NCI-H1694 (cell line): ENCODE measurements around the gene ZNF512B.

Experiments
- DNase-seq: peaks from one replicate; lab custom pipeline; 2025; lab: John Stamatoyannopoulos, UW

Gene ZNF512B

DNA sequence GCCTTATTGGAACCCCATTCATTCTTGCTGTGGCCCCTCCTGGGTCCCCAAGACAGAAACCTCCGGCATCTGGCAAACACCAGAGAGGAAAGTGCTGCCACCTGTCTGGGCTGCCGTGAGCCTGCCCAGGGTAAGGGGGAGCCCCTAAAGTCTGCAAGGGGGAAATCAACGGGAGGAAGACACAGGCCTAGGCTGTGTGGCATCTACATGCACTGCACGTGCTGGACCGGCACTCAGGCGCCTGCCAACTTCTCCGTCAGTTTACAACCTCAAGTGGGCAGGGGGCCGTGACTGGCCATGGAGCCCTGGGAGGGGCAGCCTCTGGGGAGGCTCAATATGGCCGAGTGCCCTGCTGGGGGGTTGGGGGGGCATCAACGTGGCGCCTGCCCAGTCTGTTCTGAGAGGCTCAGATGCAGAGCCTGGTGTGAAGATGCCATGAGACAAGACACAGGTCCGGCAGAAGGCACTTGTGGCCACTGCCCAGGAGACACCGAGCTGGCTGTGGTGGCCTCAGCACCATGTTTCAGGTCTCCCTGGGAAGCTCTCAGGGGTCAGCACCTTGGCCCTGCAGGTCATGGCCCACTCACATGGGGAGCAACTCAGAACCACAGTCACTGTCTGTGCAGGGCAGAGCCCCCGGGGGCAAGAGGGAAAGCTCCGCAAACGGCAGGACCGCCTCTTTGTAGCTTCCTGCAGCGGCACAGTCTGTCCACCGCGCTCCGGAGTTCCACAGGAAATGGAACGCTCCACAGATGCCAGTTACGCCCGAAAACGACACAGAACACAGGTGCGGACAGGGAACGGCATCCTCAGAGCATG lies 21.9 kb downstream of the ZNF512B start:
- DNase-seq: no peak

- no peak for DNase-seq
Measured at GRCh38 chr20:63946986-63947637, 22.6 kb downstream of the ZNF512B start.

GRCh38 chr20:63945921-63946920 lies 23.5 kb downstream of the ZNF512B start:
- DNase-seq: no peak

GRCh38 chr20:63945031-63945658 lies 24.6 kb downstream of the ZNF512B start:
- DNase-seq: no peak

GRCh38 chr20:63944078-63944941 lies 25.4 kb downstream of the ZNF512B start:
- no peak for DNase-seq

GRCh38 chr20:63943808-63944077 lies 26.0 kb downstream of the ZNF512B start:
- DNase-seq: no peak

- peak; percentile 44 for DNase-seq
Measured at GRCh38 chr20:63942969-63943807, 26.5 kb downstream of the ZNF512B start.

DNA sequence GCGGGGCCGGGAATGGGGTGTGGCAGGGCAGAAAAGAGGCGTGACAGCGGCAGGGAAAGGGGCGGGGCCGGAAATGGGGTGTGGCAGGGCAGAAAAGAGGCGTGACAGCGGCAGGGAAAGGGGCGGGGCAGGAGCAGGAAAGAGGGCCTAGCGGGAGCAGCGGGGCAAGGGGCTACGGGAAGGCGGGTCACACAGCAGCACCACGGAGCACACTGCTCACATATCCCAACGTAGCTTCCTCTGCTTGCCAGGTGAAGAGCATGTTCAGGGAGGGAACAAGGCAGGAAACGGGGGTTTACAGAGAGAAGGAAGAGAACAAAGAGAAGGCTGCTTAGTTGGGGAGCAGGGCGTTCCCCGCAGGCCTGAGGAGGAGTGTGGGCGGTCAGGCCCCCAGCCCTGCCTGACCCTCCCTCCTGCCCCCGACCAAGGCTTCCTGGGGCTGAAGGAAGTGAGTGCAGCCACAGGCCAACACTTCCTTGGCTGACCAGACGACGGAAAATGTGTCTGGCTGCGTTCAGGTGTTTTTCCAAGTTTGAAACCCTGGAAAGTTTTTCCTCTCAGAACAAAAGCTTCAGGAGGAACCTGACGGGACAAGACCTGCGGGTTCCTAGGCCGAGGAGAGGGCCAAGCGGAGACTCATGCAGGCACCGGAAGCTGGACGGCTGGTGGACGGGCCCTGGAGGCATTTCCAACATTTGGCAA lies 27.3 kb downstream of the ZNF512B start:
- no peak for DNase-seq

DNA sequence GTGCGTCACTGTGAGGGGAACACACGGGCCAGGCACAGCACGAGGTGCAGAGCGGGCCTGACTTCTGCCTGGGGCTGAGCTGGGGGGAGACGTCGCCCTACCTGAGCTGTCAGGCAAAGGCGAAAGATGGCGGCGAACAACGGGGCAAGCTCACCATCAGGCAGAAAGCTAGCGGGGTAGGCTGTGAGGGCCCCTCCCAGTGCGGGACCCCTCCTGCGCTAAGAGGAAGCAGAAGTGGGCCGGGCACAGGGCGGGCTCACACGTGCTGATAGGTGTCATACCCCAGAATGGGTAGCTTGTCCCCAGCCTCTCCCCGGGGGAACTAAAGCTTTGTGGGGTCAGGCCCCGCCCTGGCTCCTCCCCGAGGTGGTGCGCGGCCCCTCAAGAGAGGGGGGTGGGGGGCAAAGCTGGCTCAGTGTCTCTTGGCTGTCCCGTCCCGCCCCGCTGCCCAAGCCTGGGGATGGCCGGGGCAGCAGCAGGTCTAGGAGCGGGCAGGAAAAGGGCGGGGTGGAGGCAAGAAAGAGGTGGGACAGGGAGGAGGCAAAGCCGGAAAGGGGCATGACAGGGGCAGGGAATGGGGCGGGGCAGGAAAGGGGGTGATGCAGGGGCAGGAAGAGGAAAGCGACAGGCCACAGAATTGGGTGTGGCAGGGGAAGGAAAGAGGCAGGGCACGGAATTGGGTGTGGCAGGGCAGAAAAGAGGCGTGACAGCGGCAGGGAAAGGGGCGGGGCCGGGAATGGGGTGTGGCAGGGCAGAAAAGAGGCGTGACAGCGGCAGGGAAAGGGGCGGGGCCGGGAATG lies 28.2 kb downstream of the ZNF512B start:
- no peak for DNase-seq

DNA sequence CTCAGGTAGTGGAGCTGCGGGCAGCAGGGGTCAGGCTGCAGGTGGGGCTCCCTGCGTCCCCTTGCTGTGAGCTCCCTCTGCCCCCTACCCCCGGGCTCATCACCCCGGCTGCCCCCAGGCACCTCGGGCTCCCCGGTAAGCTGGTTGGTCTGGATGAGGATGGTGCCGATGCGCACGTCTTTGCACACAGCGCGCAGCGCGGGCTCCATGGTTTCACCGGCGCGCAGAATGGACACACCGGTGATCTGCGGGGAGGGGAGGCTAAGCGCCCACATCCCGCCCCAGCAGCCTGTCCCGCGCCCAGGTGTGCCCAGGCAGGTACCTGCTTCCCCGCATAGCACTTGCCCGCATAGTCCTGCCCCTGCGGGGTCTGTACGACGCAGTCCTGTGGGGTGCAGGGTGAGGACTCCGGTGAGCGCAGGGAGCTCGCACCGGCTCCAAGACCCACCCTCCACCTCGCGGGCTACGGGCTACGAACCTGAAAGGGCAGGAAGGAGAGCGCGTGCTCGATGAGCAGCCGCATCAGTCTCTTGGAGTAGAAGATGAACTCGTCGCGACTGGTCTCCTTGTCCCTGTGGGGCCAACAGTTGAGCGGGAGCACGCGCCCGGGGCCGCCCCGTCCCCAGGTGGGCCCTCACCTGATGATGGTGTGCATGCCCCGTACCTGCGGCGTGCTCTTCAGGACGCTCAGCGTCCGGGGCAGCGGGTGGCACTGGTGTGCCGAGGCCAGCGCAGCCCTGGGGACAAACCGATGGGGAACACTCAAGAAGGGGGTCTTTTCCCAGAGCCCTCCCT lies 29.1 kb downstream of the ZNF512B start:
- no peak for DNase-seq

DNA sequence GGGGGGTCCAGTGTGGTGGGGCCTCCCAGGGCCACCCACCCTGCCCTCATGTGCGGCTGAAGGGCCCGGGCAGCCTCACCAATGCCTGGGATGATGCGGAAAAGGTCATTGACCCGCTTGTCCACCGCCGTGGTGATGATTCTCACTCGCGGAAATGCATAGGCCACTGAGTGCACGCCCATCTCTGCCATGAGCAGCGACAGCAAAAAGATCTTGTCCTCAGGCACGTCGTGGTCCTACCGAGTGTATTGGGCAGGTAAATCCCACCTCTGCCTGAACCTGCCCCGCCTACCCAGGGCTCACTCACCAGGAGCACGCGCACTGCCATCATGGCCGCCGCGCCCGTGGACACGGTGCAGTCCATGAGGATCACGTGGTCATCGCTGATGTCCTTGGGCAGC lies 29.7 kb downstream of the ZNF512B start:
- no peak for DNase-seq

GRCh38 chr20:63939061-63939935 lies 30.4 kb downstream of the ZNF512B start:
- DNase-seq: no peak

DNA sequence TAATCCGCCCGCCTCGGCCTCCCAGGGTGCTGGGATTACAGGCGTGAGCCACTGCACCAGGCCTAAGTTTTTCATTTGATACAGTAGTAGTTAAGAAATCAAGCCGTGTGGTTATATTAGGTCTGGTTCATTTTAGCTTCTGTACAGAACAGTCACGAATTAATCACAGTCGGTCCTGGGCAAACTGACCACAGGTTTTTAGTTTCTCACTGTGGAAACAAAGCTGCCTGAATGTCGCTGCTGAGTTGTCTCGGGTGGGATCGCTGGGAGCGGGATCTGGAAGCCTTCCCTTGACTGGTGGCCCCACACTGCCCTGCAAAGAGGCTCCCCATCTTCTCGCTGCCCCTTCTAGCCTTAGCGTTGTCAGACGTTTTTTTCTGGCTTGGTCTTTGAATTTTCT lies 32.1 kb downstream of the ZNF512B start:
- DNase-seq: no peak

DNA sequence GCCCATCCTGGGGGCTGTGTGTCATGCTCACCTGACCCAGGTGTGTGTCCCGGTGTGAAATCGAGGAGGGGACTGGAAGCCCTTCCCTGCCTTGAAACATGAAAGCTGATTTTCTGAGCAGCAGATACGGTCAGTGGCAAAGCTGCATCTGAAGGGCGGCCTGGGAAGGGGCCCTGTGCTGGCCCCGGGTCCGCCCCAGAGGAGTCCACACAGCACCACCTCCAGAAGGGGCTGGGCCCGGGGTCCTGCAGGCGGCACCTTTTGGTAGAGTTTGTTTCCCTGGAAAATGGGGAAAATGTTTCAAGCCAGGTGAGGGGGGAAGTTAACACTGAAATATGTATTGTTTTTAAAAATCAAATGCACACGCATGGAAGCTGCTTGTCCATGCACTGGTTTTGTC lies 34.3 kb downstream of the ZNF512B start:
- DNase-seq: no peak

DNA sequence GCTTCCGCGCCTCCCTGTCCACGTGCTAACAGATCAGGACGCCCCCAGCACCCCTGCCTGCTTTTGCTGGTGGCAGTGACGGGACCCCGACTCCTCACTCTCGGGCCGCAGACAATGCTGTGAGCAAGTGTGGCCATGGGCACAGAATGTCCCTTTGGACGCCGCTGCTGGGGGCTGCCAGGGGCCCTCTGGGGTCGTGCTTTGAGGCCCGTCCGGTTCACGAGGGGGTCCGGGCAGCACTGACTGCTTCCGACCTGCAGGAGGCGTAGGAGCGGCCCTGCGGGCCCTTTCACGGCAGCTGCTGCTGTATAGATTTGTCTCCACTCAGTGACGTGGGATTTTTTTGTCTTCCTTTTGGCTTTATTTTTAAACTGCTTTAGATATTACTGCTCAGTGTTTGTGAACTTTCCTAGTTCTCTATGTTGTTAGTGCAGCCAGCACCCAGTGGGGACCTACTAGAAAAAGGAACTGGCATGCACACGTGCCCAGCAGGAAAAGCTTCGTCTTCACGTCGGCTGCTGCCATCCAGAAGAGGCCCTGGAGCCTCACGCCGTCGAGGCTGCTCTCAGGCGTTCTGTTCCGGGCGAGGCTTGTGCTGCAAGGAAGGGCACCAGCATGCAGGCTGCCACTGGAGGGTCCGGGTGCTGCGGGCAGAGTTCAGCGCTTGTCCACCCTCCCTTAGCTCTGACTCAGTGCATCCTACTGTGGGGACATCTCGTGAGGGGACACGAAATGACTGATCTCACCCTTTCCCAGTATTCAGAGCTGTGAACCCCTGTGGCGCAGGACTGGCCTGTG lies 35.3 kb downstream of the ZNF512B start:
- DNase-seq: peak; percentile 18

DNA sequence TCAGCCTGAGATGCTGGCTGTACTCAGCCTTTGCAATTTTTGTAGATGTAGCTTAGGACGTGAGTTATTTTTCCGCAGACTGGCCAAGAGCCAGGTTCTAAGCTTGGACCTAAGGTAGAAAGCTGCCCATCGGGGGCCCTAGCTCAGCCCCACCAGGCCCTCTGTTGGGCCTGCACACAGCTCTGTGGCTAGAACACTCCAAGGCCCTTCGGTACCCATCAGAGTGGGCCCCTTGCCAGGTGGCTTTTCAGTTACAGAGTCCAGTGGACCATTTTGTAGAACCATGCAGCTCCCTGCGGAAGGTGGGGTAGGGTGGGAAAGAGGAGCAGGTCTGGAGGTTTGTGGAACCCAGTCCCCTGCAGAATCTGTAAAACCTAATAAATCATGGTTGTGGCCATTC lies 36.1 kb downstream of the ZNF512B start:
- DNase-seq: no peak
